Activated T-cell treated with anti-CD3 and anti-CD28 coated beads, Interleukin-2, amount 50 U/mL, for 48 hours (primary cell): Measurements from ENCODE around the gene NDC80.

Source experiments
- DNase-seq, 2 experiments: peaks; one replicate each; pipeline ENCODE4 v3.0.0-alpha.2; 2020

NDC80 gene

DNA sequence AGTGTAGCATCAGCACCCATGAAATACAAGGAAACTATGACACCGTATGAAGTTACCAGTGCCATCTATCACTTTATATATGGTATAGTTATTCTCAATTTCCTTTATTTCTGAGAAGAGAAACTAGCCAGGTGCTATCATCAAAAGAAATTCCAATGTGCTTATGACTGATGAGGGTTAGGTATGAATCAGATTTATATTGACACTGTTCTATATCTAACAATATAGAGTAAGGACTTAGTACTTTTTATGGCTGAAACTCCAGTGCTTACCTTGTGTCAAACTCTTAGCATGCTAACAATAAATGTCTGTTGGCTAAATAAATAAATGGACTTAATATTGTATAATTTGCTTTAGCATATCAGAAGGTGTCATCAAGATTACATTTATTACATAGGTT is 7.0 kb upstream of the NDC80 start:
- DNase-seq = no peak

DNA sequence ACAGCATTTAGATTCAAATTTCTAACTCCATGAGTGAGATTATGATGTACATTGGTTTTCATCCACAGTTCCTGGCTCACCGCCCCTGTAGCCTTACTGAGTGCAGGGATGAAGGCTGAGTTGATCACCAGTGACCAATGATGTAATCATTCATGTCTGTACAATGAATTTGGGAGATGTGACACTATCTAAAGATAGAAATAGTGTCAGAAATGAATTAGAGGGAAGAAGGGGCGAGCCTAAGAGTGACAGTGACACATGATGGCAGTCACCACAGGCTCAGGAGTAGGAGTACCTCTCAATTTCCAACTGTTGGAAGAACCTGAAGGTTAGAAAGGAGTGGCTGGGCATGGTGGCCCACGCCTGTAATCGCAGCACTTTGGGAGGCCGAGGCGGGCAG is 3.2 kb upstream of the NDC80 start:
- no peak for DNase-seq

DNA sequence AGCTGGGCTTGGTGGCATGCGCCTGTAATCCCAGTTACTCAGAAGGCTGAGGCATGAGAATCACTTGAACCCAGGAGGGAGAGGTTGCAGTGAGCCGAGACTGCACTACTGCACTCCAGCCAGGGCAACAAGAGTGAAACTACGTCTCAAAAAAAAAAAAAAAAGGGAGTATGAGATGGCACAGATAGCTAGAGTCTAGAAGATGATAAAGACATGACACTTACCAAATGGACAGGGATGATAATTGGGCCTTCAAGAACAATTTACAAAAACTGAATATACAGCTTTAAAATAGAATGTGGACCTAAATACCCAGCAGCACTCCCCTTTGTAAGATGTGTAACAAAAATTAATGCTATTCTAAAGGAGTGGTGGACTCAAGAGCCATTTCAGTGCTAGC is 2.8 kb upstream of the NDC80 start:
- no peak for DNase-seq

DNA sequence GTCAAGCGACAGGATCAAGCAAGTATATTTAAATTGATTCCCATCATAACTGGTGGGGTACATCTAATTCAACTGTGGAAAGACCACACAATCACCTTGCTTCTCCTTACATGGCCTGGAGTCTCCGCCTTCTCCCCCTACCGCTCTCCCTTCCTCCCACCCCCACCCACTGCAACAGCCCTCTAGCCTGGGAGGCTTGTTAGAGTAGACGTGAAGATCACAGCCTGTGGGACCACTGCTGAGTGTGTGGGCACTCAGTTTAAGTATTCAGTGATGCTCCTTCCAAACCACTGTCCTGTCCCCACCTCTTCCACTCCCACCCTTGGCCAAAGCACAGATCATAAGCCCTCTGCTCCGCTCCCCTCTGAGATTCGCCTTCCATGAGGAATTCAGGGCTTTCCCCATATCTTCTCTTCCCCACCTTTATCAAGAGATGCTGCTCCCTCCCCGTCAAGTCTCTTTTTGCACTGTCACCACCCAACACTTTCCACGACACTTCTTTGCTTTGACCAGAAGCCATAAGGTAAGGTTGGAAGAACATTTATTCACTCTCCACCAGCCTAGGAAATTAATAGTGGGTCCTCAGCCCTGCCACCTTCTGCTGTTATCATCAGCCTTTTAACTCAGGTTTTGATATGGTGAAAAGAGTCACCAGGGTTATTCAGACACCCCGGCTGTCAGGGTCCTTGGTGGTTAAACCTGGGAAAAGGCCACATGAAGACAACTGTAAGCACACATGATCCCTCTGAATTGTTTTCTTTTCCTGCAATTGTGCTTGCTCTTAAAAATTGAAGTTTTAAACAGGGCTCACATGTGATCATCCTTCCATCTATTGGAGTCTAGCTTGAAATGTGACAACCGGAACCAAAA is 1.8 kb upstream of the NDC80 start:
- DNase-seq = no peak

DNA sequence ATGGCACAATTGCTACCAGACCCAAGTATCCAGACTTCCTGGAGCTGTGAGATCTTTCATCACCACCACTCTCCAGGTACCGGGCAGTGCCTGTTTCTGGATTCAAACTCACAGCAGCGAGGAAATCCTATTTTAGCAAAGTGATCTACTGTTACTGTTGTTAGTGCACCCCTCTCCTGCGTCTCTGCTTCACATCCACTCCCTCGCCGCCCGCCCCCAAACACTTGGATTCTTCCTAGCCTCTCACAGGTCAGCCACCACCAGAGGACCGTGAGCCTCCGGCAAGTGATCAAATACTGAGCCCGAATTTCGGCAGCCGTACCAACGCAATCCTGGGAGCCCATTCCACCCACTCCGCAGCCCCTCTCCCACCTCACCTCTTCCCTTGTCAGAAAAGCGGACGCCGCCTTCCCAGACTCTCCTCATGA is 571 bp upstream of the NDC80 start:
- peak in 1 of 2 experiments; percentile 78 for DNase-seq

DNA sequence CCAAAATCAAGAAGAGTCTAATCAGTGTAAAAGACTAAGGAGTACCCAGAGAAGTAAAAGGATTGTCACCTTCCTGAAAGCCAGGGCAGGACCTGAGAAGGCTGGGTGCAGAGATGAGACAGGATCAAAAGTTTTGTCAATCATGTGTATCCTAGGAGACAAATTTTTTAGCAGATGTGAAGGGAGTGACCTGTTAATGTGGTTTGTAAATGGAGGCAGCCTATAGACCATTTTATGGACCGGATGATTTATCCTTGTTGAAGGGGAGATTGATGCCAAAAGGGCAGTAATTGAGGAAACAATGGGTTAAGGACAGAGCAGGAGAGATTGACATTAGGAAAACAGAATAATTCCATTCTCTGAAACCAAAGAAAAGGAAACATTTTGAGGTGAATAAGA is 813 bp downstream of the NDC80 start:
- no peak for DNase-seq

DNA sequence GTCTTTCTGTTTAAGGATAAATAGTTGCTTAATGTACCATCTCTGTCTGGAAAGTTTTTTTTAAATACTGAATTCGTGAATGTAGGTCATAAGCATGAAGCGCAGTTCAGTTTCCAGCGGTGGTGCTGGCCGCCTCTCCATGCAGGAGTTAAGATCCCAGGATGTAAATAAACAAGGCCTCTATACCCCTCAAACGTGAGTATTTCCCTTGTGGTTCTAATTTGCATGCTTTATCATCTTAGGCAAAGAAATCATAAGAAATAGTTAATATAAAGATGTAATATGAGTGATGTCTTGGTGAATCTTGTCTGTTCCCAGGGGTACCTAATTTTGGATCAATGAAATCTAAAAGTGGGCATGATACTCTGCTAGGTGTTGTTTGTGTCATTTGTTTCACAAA is 1.5 kb downstream of the NDC80 start:
- no peak for DNase-seq

DNA sequence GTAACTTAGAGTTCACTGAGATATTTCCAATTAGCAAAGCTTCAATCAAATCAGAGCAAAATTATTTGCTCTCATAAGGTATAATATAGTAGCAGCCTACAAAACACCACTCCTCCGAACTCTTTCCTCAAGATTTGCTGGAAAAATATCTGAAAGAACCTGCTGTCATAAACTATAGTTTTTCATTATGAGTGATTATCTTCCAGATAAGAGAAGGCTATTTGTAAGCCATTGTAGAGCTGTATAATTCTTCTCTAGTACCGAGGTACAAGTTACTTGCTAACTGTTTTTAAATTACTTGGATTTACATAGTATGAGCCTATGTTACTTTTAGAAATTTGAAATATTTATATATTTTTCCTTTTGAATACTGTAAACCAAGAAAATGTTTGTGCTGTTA is 2.1 kb downstream of the NDC80 start:
- no peak for DNase-seq

DNA sequence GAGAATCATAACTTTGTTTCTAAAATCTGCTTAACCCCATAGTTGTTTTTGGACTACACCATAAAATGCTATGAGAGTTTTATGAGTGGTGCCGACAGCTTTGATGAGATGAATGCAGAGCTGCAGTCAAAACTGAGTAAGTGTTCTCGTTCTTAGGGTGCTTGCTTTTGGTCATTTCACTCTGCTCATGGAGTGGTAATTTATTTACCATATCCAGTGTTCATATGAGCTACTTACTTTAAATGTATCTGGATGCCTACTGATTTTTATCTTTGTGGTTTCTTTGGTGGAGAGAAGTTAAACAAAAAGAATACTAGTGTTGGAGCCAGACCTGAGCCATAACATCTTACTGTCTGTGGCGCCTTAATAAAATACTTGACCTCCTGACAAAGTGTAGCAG is 16.4 kb downstream of the NDC80 start:
- no peak for DNase-seq

DNA sequence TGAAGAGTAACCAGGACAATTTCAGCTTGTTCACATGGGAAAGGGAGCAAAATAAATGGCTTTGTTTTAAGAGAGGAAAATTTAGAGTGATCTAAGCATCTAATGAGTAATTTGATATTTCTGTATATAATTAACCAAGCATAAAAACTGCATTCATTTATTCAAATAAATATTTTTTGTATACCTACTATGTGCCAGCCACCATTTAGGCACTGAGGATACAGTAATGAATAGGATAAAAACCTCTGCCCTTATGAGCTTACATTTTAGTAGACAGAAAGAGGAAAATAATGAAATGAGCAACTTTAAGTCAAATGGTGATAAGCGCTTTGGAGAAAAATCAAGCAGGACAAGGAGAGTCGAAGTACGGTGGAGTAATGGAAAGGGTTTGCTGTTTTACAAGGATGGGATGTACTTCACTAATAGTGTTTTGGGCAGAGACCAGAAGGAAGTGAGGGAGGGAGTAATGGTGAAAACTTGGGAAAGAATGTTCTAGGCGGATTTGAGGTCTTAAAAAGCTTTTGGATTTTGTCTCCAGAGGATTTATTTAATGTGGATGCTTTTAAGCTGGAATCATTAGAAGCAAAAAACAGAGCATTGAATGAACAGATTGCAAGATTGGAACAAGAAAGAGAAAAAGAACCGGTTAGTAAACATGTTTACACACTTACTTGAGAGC is 17.4 kb downstream of the NDC80 start:
- DNase-seq = no peak

DNA sequence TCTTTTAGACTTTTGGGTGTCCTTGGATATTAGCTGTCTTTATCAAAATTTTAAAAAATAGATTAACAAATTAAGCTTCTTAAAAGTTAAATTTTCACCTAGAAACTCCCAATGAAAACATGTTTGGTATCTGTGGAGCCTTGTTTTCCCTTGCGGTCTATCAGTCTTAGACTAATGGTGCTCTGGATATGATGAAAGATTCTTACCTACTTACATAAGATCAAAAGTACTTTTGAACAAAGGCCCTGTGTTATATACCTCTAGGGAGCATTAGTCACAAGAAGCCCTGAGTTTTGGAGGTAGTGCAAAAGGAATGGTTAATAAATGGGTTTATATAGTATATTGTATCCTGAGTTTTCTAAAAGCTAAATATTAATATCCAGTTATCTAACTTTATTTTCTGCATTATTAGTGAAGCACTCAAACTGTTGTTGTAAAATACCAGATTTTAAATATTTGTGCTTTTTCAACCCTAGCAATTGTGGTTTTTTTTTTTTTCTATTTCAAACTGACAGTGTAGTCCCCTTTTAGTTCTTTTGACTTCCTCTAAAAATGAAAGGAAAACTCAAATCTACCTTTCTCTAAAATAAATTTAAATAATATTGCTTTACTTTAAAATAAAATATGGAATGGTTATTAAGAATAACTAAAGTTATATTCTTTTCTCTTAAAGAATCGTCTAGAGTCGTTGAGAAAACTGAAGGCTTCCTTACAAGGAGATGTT is 18.1 kb downstream of the NDC80 start:
- DNase-seq = no peak

DNA sequence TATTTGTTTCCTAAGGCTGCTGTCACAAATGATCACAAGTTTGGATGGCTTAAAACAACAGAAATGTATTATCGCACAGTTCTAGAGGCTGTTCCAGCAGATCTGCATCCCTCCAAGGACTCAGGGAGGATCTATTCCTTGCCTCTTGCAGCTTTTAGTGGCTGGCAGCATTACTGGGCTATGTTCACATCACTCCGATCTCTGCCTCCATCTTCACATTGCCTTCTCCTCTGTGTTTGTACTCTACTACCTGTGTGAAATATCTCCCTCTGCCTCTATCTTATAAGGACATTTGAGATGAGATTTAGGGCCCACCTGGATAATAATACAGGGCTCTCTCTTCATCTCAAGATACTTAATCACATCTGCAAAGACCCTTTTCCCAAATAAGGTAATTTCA is 18.9 kb downstream of the NDC80 start:
- no peak for DNase-seq

DNA sequence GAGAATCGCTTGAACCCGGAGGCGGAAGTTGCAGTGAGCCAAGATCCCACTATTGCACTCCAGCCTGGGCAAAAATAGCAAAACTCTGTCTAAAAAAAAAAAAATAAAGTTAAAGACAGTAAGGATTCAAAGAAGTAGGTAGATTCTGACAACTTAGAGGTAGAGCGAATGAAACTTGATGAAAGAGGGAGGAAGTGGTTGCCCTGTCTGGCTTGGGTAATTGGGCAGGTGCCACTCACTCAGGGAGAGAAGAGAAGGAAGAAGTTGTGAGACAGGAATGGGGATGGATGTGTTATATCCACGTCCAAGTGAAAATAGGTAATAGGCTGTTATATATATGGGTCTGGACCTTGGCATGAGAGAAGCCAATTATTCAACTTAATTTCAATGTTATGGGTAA is 26.3 kb downstream of the NDC80 start:
- no peak for DNase-seq

DNA sequence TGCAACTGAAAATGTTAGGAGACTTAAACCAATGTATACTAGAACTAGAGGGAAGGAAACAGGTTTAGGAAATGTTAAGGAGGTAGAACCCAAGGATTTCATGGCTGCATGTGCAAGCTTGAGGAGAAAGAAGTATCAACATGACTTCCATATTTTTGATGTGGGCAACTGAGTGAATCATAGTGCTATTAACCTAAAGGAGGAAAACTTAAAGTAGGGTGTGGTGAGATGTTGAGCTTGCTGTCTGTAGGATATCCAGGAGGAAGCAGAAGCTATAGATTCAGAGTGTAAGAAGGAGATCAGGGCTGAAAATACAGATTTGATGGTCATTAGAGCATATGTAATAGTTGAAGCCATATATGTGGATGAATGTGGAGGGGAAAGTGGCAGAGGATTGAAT is 31.5 kb downstream of the NDC80 start:
- DNase-seq = no peak

DNA sequence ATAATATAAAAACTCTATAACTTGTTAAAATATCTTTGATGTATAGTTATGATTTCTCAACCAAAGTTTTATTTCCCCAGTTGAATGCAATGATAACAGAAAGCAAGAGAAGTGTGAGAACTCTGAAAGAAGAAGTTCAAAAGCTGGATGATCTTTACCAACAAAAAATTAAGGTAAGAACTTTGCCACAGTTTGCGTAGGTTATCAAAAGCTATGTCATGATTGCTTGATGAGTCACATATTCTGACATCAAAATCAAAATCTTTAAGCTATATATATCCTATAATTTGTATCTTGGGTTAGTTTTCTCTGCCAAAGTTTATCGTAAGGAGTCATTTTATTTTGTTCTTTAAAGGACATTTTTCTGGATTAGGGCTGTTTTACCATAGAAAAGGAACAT is 35.0 kb downstream of the NDC80 start:
- DNase-seq = no peak

DNA sequence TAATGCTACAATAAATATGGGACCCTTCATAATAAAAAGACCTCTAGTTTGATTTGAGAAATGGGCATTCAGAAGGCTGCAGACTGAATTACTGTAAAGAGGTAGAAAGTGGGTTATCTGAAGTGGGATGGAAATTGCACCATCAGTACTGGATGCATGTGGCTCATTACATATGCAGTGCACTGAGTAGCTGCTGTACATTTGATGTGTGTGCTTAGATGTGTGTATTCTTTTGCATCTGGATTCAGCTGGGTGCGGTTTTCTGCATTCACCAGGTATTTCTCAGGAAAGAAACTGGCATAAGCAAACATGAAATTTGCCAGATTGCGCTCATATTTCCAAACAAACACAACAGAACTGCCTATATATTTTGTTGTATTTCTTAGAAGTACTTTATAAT is 38.2 kb downstream of the NDC80 start:
- DNase-seq = no peak

DNA sequence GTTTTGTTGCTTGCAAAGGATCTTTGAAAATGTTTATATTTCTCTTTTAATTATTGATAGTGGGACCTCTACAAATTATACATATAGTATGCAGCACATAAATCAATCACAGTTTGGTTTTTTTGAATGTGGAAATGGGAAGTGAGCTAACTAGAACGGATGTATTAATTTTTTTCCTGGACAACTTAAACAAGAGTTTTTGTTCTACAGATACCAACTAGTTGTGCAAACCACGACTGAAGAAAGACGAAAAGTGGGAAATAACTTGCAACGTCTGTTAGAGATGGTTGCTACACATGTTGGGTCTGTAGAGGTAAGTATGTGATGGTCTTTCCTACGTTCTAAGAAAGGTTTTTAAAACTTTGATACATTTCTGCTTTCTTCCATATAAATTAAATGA is 39.2 kb downstream of the NDC80 start:
- DNase-seq = no peak

DNA sequence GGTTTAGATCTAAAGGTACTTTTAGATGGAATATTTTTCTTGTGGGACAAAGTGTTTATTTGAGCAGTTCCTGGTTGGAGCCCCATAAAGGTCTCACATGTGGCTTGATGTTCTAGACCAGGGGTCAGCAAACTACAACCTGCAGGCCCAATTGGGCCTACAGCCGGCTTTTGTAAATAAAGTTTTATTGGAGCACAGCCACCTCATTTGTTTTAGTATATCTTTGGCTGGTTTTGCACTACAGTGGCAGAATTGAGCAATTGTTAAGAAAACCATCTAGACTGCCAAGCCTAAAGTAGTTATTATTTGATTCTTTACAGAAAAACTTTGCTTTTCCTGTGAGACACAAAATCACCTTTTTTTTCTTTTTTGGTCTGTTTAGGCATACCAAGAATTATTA is 41.6 kb downstream of the NDC80 start:
- no peak for DNase-seq

DNA sequence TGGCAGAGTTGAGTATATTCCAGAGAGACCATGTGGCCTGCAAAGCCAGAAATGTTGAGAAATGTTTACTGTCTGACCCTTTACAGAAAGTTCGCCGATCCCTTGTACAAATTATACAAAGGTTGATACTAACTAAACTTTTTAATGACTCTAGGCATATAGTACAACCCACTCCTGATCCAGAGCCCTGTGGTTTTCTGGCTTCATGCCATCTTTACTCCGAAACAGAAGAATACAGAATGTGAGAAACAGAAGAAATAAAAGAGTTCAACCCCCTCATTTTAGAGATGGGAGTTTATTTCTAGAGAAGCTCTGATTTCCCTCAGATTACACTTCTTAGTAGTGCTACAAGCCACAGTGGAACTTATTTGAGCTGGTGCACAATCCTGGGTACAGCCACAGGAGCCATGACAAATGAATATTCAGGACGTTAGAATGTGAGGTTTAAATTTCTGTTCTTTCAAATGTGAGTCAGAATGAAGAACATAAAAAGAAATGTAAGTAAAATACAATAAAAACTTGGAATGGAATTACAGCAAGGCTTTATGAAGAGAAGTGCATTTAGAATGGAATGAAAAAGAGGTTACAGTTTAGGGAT is 46.1 kb downstream of the NDC80 start:
- DNase-seq = no peak

DNA sequence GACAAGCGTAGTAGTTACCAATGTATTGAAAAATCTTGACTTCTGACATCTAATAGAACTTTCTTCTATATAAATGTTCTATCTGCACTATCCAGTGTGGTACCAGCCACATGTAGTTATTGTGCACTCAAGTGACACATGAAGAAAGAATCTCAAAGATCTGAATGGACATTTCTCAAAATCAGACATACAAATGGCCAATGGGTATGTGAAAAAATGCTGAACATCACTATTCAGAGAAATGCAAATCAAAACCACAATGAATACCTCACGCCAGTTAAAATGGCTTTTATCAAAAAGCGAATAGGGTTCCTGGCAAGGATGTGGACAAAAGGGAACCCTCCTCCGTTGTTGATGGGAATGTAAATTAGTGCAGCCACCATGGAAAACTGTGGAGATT is 46.7 kb downstream of the NDC80 start:
- no peak for DNase-seq

DNA sequence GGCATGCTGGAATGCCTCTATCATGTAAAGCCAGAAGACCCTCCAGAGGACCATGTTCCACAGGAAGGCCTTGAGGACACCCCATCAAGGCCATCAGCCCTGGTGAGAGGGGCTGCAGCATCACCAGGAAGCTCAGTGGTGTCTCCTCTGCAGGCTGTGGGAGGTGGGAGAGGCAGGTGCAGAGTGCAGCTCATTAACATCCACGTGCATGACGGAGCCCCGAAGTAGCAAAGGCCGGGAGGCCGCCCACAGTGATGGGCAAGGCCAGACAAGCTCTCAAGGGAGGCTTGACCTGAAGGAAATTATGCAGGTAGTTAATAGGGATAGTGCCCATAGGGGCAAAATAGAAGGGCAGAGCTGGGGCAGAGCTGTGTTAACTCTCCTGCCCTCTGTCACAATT is 53.9 kb downstream of the NDC80 start:
- DNase-seq = no peak

DNA sequence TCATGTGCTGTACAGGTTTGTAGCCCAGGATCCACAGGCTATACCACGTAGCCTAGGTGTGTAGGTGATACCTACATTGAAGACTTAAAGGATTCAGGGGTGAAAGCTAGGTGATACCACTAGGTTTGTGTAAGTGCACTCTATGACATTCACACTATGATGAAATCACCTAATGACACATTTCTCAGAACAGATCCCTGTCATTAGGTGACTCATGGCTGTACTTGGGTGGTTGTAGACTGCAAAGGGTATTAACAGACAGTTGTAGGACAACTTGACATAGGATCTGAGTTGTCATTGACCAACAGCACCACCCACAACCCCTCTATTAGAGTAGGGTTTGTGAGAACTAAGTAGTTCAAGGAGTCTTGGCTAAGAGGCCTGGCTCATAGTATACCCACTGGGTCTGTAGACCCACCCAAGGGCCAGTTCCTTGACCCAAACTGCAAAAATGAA is 56.5 kb downstream of the NDC80 start:
- peak; percentile 43 to 45 for DNase-seq

DNA sequence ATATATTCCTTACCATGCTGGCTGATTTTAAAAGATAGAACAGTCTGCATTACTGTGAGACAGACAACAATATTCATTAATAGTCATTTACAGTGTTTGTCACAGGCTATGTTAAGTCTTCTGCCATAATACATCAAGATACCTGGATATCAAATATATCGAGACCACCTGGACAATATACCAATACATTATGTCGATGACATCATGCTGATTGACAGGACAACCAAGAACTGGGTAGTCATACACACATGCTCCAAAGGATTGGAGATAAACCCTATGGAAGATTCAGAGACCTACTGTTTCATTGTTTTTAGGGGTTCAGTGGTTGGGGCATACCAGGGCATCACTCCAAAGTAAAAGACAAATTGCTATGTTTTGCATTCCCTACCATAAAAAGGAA is 57.6 kb downstream of the NDC80 start:
- no peak for DNase-seq
